ENCODE measurements around the gene ADGRG7.
A peak's percentile ranks its signal among the peaks of the same experiment; 100 is the strongest.
"Not testable (repeated sequence)": the region's sequence is repeated elsewhere in the genome, so short reads cannot be mapped to it uniquely, and the experiment has no call there.

Gene ADGRG7

DNA sequence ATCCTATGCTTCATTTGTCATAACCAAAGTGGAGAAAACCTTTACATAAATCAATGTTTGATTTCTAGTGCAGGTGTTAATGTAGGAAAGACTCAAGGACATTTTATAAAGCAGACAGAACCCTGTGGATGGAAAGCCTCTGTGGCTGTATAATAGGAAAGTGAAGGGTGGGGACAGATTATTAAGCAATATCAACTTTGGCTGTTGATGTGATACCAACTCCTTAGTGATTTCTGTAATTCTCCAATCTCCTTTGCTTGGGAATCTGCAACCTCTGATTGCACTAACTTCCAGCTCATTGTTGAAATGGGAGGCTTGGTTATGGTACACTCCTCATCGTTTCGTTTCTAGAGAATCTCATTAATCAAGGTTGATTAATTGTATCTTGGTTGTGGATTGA, 29.3 kb upstream of the ADGRG7 start:
- TF ChIP-seq, protein P1, sequence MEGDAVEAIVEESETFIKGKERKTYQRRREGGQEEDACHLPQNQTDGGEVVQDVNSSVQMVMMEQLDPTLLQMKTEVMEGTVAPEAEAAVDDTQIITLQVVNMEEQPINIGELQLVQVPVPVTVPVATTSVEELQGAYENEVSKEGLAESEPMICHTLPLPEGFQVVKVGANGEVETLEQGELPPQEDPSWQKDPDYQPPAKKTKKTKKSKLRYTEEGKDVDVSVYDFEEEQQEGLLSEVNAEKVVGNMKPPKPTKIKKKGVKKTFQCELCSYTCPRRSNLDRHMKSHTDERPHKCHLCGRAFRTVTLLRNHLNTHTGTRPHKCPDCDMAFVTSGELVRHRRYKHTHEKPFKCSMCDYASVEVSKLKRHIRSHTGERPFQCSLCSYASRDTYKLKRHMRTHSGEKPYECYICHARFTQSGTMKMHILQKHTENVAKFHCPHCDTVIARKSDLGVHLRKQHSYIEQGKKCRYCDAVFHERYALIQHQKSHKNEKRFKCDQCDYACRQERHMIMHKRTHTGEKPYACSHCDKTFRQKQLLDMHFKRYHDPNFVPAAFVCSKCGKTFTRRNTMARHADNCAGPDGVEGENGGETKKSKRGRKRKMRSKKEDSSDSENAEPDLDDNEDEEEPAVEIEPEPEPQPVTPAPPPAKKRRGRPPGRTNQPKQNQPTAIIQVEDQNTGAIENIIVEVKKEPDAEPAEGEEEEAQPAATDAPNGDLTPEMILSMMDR (IDR thresholded peaks at IDR 0.05; ENCODE audit: extremely low read depth, insufficient read depth, missing control alignments): no peak
- in situ Hi-C loops (cut with MboI; ENCODE audit: low pct_unique_long_range_greater_than_20kb, low sequenced_read_pairs, unreplicated experiment): loop anchor here (25.0 kb wide), 2 partner anchors 268 to 743 kb away; no protein-coding TSS in a partner anchor

DNA sequence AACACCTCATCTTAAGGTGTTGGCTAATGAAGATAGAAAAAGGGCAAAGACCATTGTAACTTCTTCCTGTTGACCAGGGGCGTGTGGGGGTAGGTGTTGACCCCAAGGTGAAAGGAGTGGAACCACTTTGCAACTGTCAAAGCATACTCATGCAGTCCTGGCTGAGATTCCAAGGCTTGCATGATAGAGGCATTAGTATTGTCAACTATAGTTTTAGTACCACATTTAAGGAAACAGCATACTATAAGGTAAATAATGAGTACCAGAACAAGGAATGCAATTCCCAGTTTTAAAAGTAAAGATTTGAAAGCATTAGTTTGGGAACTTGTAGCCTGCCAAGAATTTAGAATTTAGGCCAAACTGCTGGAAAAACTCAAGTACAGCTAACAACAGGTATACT, 27.8 kb upstream of the ADGRG7 start:
- in situ Hi-C loops (cut with MboI; ENCODE audit: low pct_unique_long_range_greater_than_20kb, low sequenced_read_pairs, unreplicated experiment): loop anchor here (25.0 kb wide), 2 partner anchors 269 to 744 kb away; no protein-coding TSS in a partner anchor
- no peak for DNase-seq (ENCODE audit: low spot score)
- TF ChIP-seq, protein P1 (IDR thresholded peaks at IDR 0.05; ENCODE audit: extremely low read depth, insufficient read depth, missing control alignments): no peak

More for the DNA sequence above, 29.3 kb upstream of the ADGRG7 start:
- DNase-seq (ENCODE audit: low spot score): no peak

GRCh38 chr3:100582157-100582556, 27.2 kb upstream of the ADGRG7 start:
- in situ Hi-C loops (cut with MboI; ENCODE audit: low pct_unique_long_range_greater_than_20kb, low sequenced_read_pairs, unreplicated experiment): loop anchor here (25.0 kb wide), 2 partner anchors 270 to 745 kb away; no protein-coding TSS in a partner anchor
- not testable (repeated sequence) for DNase-seq (ENCODE audit: low spot score)

DNA sequence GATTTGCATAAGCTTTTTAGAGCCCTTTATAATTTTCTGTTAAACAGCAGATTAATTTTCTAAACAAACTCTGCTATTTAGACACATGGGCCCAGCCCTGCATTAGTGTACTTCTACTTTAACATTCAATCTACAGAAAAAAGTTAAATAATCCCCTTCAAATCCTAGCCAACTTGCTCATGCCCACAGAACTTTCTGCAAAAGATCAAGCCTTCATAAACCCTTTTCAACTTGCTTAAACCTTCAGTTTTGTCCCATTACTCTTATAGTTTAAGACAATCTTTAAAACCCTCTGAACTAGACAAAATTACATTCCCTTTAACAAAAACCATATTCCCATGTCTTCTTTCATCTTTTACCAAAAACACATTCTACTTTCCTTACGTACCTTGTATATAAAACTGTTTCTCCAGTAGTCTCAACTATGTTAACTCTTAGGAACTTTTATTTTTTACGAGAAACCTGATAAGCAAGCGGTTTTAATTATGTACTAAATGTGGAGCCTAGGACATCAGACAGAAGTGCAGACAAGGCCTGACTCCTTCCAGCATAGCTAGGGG, 25.2 kb upstream of the ADGRG7 start:
- TF ChIP-seq, protein P1 (IDR thresholded peaks at IDR 0.05; ENCODE audit: extremely low read depth, insufficient read depth, missing control alignments): no peak
- in situ Hi-C loops (cut with MboI; ENCODE audit: low pct_unique_long_range_greater_than_20kb, low sequenced_read_pairs, unreplicated experiment): loop anchor here (25.0 kb wide), 2 partner anchors 272 to 747 kb away; no protein-coding TSS in a partner anchor
- DNase-seq (ENCODE audit: low spot score): no peak

DNA sequence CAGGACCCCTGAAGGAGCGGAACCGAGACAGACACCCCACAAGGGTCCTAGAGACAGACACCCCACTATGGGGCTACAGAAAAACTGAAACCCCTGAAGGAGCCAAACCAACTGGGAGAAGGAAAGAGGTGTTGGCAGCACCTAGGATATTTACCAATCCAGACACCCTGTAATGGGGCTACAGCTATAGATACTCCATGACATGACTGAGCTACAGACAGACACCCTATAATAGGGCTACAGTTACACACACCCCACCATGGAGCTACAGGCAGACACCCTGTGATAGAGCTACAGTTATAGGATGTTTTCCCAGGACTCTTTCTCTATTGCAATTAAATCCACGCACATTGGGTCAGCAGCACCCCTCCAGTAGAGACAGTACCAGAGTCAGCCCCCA, 22.6 kb upstream of the ADGRG7 start:
- TF ChIP-seq, protein P1 (IDR thresholded peaks at IDR 0.05; ENCODE audit: extremely low read depth, insufficient read depth, missing control alignments): no peak
- in situ Hi-C loops (cut with MboI; ENCODE audit: low pct_unique_long_range_greater_than_20kb, low sequenced_read_pairs, unreplicated experiment): loop anchor here (25.0 kb wide), 2 partner anchors 275 to 750 kb away; no protein-coding TSS in a partner anchor
- no peak for DNase-seq (ENCODE audit: low spot score)

GRCh38 chr3:100588251-100588650, 21.1 kb upstream of the ADGRG7 start:
- TF ChIP-seq, protein P1 (IDR thresholded peaks at IDR 0.05; ENCODE audit: extremely low read depth, insufficient read depth, missing control alignments): no peak
- in situ Hi-C loops (cut with MboI; ENCODE audit: low pct_unique_long_range_greater_than_20kb, low sequenced_read_pairs, unreplicated experiment): loop anchor here (25.0 kb wide), 2 partner anchors 276 to 751 kb away; no protein-coding TSS in a partner anchor
- DNase-seq (ENCODE audit: low spot score): no peak

DNA sequence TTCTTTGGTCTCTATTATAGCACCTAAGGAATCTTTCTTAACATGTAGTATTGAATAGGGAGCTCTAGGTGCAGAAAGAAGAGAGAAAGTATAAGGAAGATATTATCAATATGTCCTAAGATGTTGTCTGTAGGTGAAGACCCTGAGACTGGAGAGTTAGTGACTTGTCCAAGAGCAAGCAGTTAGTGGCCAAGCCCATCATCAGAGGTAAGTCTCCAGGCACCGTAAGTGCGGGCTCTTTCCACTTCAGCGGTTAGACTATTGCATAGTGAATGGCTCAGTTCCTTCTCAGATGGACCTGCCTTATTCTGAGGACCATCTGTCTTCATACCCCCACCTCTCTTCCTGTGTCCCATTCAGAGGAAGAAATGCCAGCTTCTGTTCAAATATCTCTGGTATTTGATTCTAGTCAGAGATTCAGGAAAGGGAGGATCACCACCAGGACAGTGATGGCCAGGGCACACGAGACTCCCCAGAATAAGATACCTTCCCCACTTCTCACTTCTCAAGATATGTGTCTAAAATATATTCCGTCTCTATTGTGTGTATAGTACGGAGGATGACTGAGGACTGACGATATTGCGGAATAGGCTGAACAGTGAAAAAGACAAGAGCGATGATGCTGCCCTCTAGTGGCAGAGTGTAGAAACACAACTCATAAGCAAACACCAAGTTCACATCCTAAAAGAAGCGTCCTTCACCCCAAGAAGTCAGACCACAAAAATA, 19.1 kb upstream of the ADGRG7 start:
- DNase-seq (ENCODE audit: low spot score): peak; percentile 72
- TF ChIP-seq, protein P1 (IDR thresholded peaks at IDR 0.05; ENCODE audit: extremely low read depth, insufficient read depth, missing control alignments): peak; percentile 75
- in situ Hi-C loops (cut with MboI; ENCODE audit: low pct_unique_long_range_greater_than_20kb, low sequenced_read_pairs, unreplicated experiment): loop anchor here (5.0 to 25.0 kb wide), 3 partner anchors 128 to 753 kb away; no protein-coding TSS in a partner anchor
